HCT116 (cell line): ENCODE results near the gene MICU2. TPM values are rescaled to one million over a fixed set of nuclear protein-coding genes. Genes with fewer than 3 reads are reported as not detected.

Experiments used
- ATAC-seq: fragments of 200-7000 bp; cut with Tn5 transposase; 2 replicates; pipeline ENCODE4 v1.9.1; 2020; ENCODE audit warnings: mild to moderate bottlenecking, moderate library complexity
- BruUV-seq: library from RNA; stranded (reverse); fragments of 400-500 nt; replicated peaks from 2 replicates; lab custom pipeline; 2021; lab: Mats Ljungman, UMichigan
- CTCF ChIA-PET: fragments of 300-600 bp; sonication (Branson Sonifier 250); formaldehyde crosslinking; loops from one replicate; lab custom pipeline; 2021; ENCODE audit warnings: antibody characterized with exemption; lab: Charles Lee
- POLR2A ChIA-PET: fragments of 300-600, 350-600 bp; sonication (Branson Sonifier 250); formaldehyde crosslinking; loops from one replicate; lab custom pipeline; 2021; ENCODE audit warnings: antibody characterized with exemption; lab: Charles Lee
- RAD21 ChIA-PET, 2 experiments: fragments of 300-600 bp; sonication (Branson Sonifier 250); formaldehyde crosslinking; loops; one replicate each; lab custom pipeline; 2023; ENCODE audit warnings: low total read pairs in 2 of 2; ENCODE audit not compliant: uncharacterized antibody in 2 of 2, unreplicated experiment in 2 of 2, low non-redundant PET in 1 of 2; lab: Charles Lee
- DNase-seq: peaks from one replicate; pipeline ENCODE4 v3.0.0-alpha.2; 2010; ENCODE audit warnings: low read depth, low spot score
- H2AFZ ChIP-seq: fragments of 200-600 bp; shearing (Covaris generic), sonication (generic); 2 replicates; pipeline ENCODE4 v1.6.1; 2017; ENCODE audit warnings: low read depth, mixed run types, mixed read lengths, antibody characterized with exemption, low read length; ENCODE audit not compliant: poor library complexity, severe bottlenecking
- H3K27ac ChIP-seq: 2 replicates; pipeline ENCODE4 v1.5.1; 2012; ENCODE audit warnings: low read depth, low read length
- H3K27me3 ChIP-seq: fragments of 200-600 bp; sonication (generic); 2 replicates; pipeline ENCODE4 v1.6.1; 2016; ENCODE audit warnings: mixed run types, low read length, mixed read lengths; ENCODE audit not compliant: insufficient read depth
- H3K36me3 ChIP-seq, 2 experiments: fragments of 200-500 bp in 1 of 2; fragments of 200-600 bp in 1 of 2; sonication (Bioruptor generic) in 1 of 2; sonication (generic) in 1 of 2; 2 replicates each; pipeline versions ENCODE4 v1.5.1 to v1.6.1; 2014 to 2016; ENCODE audit warnings: low read length in 2 of 2, inconsistent platforms in 1 of 2, mixed read lengths in 1 of 2, mixed run types in 1 of 2; ENCODE audit not compliant: insufficient read depth in 2 of 2, control insufficient read depth in 1 of 2
- H3K4me1 ChIP-seq, 2 experiments: fragments of 200-600 bp in 1 of 2; sonication (generic) in 1 of 2; 2 replicates each; pipeline versions ENCODE4 v1.5.1 to v1.6.1; 2012 to 2017; ENCODE audit warnings: low read length in 2 of 2, inconsistent platforms in 1 of 2, mild to moderate bottlenecking in 1 of 2, mixed read lengths in 1 of 2, mixed run types in 1 of 2, moderate library complexity in 1 of 2; ENCODE audit not compliant: insufficient read depth in 2 of 2, control insufficient read depth in 1 of 2
- H3K4me2 ChIP-seq: fragments of 200-600 bp; sonication (generic); 2 replicates; pipeline ENCODE4 v1.6.1; 2017; ENCODE audit warnings: mixed run types, low read length, mixed read lengths
- H3K4me3 ChIP-seq, 2 experiments: fragments of 200-600 bp in 1 of 2; sonication (generic) in 1 of 2; replicated peaks in 1 of 2; 2 replicates each; pipeline ENCODE4 v1.5.1; 2011 to 2016; ENCODE audit warnings: low read length in 2 of 2, control low read depth in 1 of 2, low read depth in 1 of 2, mild to moderate bottlenecking in 1 of 2, mixed read lengths in 1 of 2, mixed run types in 1 of 2
- H3K79me2 ChIP-seq: fragments of 200-600 bp; sonication (generic); 2 replicates; pipeline ENCODE4 v1.6.1; 2017; ENCODE audit warnings: mild to moderate bottlenecking, mixed run types, low read length, moderate library complexity, mixed read lengths; ENCODE audit not compliant: insufficient read depth
- H3K9ac ChIP-seq: fragments of 200-600 bp; sonication (generic); 2 replicates; pipeline ENCODE4 v1.6.1; 2016; ENCODE audit warnings: low read length, mixed read lengths
- H3K9me2 ChIP-seq: fragments of 200-600 bp; sonication (generic), shearing (Covaris generic); 2 replicates; pipeline ENCODE4 v1.6.1; 2017; ENCODE audit warnings: mixed run types, mild to moderate bottlenecking, moderate library complexity; ENCODE audit not compliant: insufficient read depth
- H3K9me3 ChIP-seq, 2 experiments: fragments of 200-500 bp in 1 of 2; fragments of 200-600 bp in 1 of 2; sonication (Bioruptor generic) in 1 of 2; sonication (generic) in 1 of 2; 2 replicates each; pipeline ENCODE4 v1.6.1; 2014 to 2017; ENCODE audit warnings: low read length in 2 of 2, mixed read lengths in 2 of 2, inconsistent platforms in 1 of 2, low read depth in 1 of 2, mild to moderate bottlenecking in 1 of 2, mixed run types in 1 of 2, moderate library complexity in 1 of 2; ENCODE audit not compliant: control insufficient read depth in 1 of 2, insufficient read depth in 1 of 2
- H4K20me1 ChIP-seq: fragments of 200-600 bp; sonication (generic), shearing (Covaris generic); 2 replicates; pipeline ENCODE4 v1.6.1; 2017; ENCODE audit warnings: mixed run types, mild to moderate bottlenecking, moderate library complexity; ENCODE audit not compliant: insufficient read depth
- ATF3 ChIP-seq: IDR thresholded peaks from 2 replicates; pipeline ENCODE4 v1.6.1; 2012
- CEBPB ChIP-seq: IDR thresholded peaks from 2 replicates; pipeline ENCODE4 v1.6.1; 2012; ENCODE audit warnings: low read depth
- CTCF ChIP-seq, 3 experiments: fragments of 200-600 bp in 1 of 3; sonication (generic) in 1 of 3; IDR thresholded peaks in 2 of 3; conservative IDR thresholded peaks in 1 of 3; 2 replicates each; pipeline ENCODE4 v1.5.1; 2012 to 2017; ENCODE audit warnings: low read depth in 2 of 3, low read length in 2 of 3, antibody characterized with exemption in 1 of 3, borderline replicate concordance in 1 of 3, control low read depth in 1 of 3, mild to moderate bottlenecking in 1 of 3, mixed read lengths in 1 of 3, mixed run types in 1 of 3, moderate library complexity in 1 of 3; ENCODE audit not compliant: insufficient read depth in 1 of 3
- ELF1 ChIP-seq: IDR thresholded peaks from 2 replicates; pipeline ENCODE4 v1.6.1; 2012; ENCODE audit warnings: low read depth, borderline replicate concordance
- EZH2 ChIP-seq: fragments of 200-600 bp; sonication (generic); IDR thresholded peaks from 2 replicates; pipeline ENCODE4 v1.6.1; 2017; ENCODE audit warnings: antibody characterized with exemption, mixed run types
- EZH2phosphoT487 ChIP-seq: fragments of 200-600 bp; IDR thresholded peaks from 2 replicates; pipeline ENCODE4 v1.6.1; 2018; ENCODE audit warnings: antibody characterized with exemption, borderline replicate concordance
- FOSL1 ChIP-seq: IDR thresholded peaks from 2 replicates; pipeline ENCODE4 v1.6.1; 2012; ENCODE audit warnings: low read depth
- JUND ChIP-seq: IDR thresholded peaks from 2 replicates; pipeline ENCODE4 v1.6.1; 2012
- MAX ChIP-seq: IDR thresholded peaks from 2 replicates; pipeline ENCODE4 v1.6.1; 2012
- POLR2A ChIP-seq: IDR thresholded peaks from 2 replicates; pipeline ENCODE4 v1.7.0; 2011; ENCODE audit warnings: borderline replicate concordance; ENCODE audit not compliant: insufficient read depth, insufficient read length; ENCODE audit errors: extremely low read depth
- RAD21 ChIP-seq: IDR thresholded peaks from 2 replicates; pipeline ENCODE4 v1.6.1; 2012; ENCODE audit warnings: low read depth, mild to moderate bottlenecking
- REST ChIP-seq: IDR thresholded peaks from 2 replicates; pipeline ENCODE4 v1.6.1; 2012; ENCODE audit warnings: low read depth
- SIN3A ChIP-seq: IDR thresholded peaks from 2 replicates; pipeline ENCODE4 v1.6.1; 2012; ENCODE audit warnings: low read depth
- SP1 ChIP-seq: IDR thresholded peaks from 2 replicates; pipeline ENCODE4 v1.6.1; 2012; ENCODE audit warnings: low read depth
- SRF ChIP-seq: IDR thresholded peaks from 2 replicates; pipeline ENCODE4 v1.6.1; 2012; ENCODE audit warnings: low read depth
- TCF7L2 ChIP-seq: IDR thresholded peaks from 2 replicates; pipeline ENCODE4 v1.7.0; 2011; ENCODE audit warnings: borderline replicate concordance, inconsistent platforms; ENCODE audit not compliant: insufficient read depth, insufficient read length; ENCODE audit errors: extremely low read depth
- YY1 ChIP-seq: IDR thresholded peaks from 2 replicates; pipeline ENCODE4 v1.6.1; 2011; ENCODE audit warnings: low read length, low read depth, moderate library complexity, mild to moderate bottlenecking; ENCODE audit not compliant: insufficient replicate concordance; ENCODE audit errors: extremely low read depth
- ZBTB33 ChIP-seq: IDR thresholded peaks from 2 replicates; pipeline ENCODE4 v1.6.1; 2011; ENCODE audit warnings: mild to moderate bottlenecking, low read length, moderate library complexity; ENCODE audit not compliant: insufficient replicate concordance; ENCODE audit errors: extremely low read depth
- ZFX ChIP-seq: fragments of 450-650 bp; IDR thresholded peaks from 2 replicates; pipeline ENCODE4 v1.6.1; 2017
- ZNF274 ChIP-seq: fragments of 200-500 bp; sonication (Bioruptor generic); IDR thresholded peaks from 2 replicates; pipeline ENCODE4 v1.6.1; 2014; ENCODE audit warnings: mild to moderate bottlenecking, low read depth, low read length, inconsistent platforms
- intact Hi-C: fragments of 100-400 bp; cut with micrococcal nuclease; formaldehyde crosslinking; loops from 2 replicates; pipeline ENCODE4 v1.10.0; 2022
- total RNA-seq: library from RNA; stranded (reverse); gene quantifications from one replicate; pipeline ENCODE4 v1.2.1, GENCODE V29; 2021; ENCODE audit not compliant: unreplicated experiment

MICU2 gene
- total RNA-seq, 1 experiment from 2014 or later = 41.0 TPM

GRCh38 chr13:21529146-21529893 lies 74.7 kb downstream of the MICU2 start:
- ChIA-PET POLR2A (no interaction called here), RAD21 (no interaction called here), CTCF (no interaction called here)
- ATAC-seq (no peak), DNase-seq (no peak)
- no peak overlapping the region for H3K9ac ChIP-seq
- H3K27ac ChIP-seq = no peak overlapping the region
- H3K4me3 ChIP-seq = no peak overlapping the region
- BruUV-seq = no TSS peak
- H3K36me3 ChIP-seq = peaks cover 0 to 4% of the 10 kb centered on the region in 2 experiments; a peak in 1 of 4 replicates
- no peak overlapping the region for H3K4me2 ChIP-seq
- no peaks in the 10 kb centered on the region for H3K9me3 ChIP-seq
- intact Hi-C loops = no loop called here
- no peaks in the 10 kb centered on the region for H3K9me2 ChIP-seq
- no peaks in the 10 kb centered on the region for H3K27me3 ChIP-seq
- TF ChIP-seq CEBPB (no peak), POLR2A (no peak), MAX (no peak), SIN3A (no peak), SRF (no peak), ATF3 (no peak), EZH2 (no peak), EZH2phosphoT487 (no peak), TCF7L2 (no peak), FOSL1 (no peak), REST (no peak), ZFX (no peak), RAD21 (no peak), ELF1 (no peak), YY1 (no peak), ZBTB33 (no peak), JUND (no peak), ZNF274 (no peak), SP1 (no peak), CTCF (IDR thresholded peaks at IDR 0.05 in 2 of 3, conservative IDR thresholded peaks at IDR 0.05 in 1 of 3; ENCODE audit: borderline replicate concordance in 1 of 3, insufficient read depth in 1 of 3, low read depth in 2 of 3, low read length in 2 of 3) (no peak)
- TF ChIP-seq, all 23 proteins: peak for 0
- H2AFZ ChIP-seq = no peak overlapping the region
- no peaks in the 10 kb centered on the region for H3K4me1 ChIP-seq
- H3K79me2 ChIP-seq = no peaks in the 10 kb centered on the region
- H4K20me1 ChIP-seq = no peaks in the 10 kb centered on the region
